Germinal center (tissue), 1 donor: Measurements from ENCODE around the gene ADAM8.
"Not testable (repeated sequence)": the region's sequence is repeated elsewhere in the genome, so short reads cannot be mapped to it uniquely, and the experiment has no call there.

Experiments
- DNase-seq: peaks from one replicate; pipeline ENCODE4 v3.0.0; 2012; ENCODE audit warnings: mixed read lengths, low spot score

Gene ADAM8

GRCh38 chr10:133230387-133231195 lies 46.1 kb downstream of the ADAM8 start:
- peak; percentile 64 for DNase-seq

- no peak for DNase-seq
These were observed 46.7 kb downstream of the ADAM8 start, which contains the start of gene UTF1 for GRCh38 chr10:133230044-133230361. UTF1 (plus strand) TSS chr10:133230217; CDS start chr10:133230289, 72 bp downstream.

DNA sequence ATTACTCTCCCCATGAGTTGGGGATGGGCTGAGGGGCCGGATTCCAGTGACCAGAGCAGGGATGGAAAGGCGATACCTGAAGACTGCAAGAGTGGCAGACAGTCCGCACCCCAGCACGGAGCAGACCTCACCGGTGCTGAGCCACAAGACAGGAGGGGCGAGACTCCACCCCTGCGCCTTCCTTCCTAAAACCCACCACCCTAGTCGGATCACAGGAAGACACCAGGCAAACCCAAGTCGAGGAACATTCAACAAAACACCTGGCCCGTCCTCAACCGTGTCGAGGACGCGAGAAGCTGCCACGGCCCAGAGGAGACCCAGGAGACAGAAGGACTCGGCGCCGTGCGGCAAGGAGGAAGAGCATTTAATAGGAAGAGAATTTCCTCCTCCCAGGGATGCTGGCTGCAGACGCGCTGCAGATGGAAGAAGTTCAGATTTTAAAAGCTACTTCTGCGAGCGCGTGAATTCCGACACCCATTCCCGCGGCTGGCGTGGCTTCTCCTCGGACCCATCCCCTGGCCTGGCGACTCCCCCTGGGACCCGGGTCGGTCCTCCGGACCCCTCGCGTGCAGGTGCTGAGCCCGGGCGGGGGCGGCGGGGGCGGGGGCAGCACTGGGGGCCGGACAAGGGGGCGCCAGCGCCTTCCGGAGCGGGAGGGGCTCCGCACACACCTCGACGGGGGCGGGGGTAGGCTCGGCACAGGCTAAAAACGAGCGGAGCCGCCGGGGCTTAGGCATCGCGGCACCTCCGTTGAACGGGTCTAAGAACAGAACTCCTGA lies 47.2 kb downstream of the ADAM8 start:
- no peak for DNase-seq

DNA sequence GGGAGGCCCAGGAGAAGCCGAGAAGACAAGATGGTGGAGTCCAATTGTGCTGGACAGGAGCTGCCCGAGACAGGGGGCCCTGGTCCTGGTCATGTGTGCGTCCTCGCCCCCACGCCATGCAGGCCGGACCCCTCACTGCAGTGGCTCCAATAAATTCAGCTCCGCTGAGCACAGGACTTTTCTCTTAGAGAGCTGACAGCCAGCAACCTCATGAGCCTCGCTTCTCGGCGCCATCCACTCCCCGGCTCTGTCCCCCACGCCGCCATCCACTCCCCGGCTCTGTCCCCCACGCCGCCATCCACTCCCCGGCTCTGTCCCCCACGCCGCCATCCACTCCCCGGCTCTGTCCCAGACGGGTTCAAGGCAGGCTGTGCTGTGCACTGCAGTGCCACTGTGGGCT lies 49.4 kb downstream of the ADAM8 start:
- DNase-seq = no peak

DNA sequence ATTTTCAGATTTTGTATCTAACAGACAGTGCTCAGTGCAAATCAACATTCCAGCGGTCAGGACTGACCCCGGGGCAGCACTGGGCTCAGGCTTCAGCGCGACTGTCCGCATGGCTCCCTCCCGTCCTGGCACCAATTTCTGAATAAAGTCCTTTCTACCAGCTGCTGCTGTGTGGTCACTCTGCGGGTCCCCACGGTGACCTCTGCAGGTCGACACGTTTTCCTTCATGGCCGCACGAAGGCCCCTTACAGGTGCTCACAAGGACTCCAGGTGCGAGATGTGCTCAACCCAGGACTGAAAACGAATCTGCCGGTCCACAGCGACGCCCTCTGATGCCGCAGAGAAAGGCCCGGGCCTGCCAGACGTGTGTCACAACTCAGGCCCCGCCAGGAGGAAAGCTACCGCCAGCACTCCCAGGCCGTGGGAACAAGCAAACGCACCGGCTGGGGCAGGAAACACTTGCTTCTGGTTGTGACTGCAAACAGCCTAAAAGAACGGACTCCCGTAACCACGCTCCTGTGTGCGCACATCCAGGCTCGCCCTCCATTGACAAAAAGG lies 50.3 kb downstream of the ADAM8 start:
- no peak for DNase-seq

GRCh38 chr10:133225707-133226191 lies 50.9 kb downstream of the ADAM8 start:
- no peak for DNase-seq

DNA sequence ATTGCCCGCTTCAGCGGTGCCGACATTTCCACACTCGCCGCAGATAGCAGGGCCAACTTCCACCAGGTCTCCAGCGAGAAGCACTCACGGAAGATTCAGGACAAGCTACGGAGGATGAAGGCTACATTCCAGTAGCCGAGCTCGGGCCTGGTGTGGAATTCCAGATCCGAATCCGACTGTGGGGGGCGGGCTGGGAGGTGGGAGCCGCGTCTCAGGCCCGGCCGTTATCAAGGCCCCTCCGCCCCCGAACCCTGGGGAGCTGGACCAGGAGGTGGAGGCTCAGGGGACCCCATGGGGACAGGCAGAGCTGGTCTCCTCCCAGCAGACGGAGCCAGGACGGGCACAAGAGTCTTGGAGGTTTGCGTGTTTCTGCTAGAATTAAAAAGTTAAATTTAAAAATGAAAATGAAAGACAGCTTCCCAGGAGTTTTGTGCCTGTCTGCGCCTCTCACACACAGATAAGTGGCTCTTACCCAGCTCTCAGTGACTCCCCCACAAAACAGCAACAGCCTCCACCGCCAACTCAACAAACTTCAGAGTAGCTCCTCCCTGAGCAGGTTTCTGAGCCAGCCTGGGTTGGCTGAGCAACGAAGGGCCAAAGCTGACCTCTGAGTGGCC lies 51.8 kb downstream of the ADAM8 start:
- DNase-seq = no peak

GRCh38 chr10:133224076-133224475 lies 52.6 kb downstream of the ADAM8 start:
- no peak for DNase-seq

GRCh38 chr10:133221756-133222155 lies 54.9 kb downstream of the ADAM8 start:
- DNase-seq = not testable (repeated sequence)

- DNase-seq = no peak
These were observed 55.3 kb downstream of the ADAM8 start for GRCh38 chr10:133221331-133221730.

DNA sequence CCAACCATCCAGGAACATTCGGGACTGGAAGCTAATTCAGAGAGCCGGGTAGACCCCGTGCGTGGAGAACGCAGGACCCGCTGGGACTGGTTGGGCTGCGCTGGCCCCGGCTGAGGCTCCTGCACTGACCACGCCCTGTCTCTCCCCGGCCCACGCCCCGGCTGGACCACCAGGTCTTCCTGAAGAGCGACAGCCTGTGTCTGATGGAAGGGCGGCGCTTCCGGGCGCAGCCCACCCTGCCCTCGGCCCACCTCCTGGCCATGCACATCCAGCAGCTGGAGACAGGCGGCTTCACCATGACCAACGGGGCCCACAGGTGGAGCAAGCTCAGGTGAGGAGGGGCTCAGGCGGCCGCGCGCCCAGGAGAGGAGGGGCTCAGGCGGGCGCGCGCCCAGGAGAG lies 56.9 kb downstream of the ADAM8 start:
- no peak for DNase-seq

GRCh38 chr10:133218891-133219290 lies 57.8 kb downstream of the ADAM8 start:
- no peak for DNase-seq

- no peak for DNase-seq
These were observed 58.7 kb downstream of the ADAM8 start for GRCh38 chr10:133217800-133218589.

DNA sequence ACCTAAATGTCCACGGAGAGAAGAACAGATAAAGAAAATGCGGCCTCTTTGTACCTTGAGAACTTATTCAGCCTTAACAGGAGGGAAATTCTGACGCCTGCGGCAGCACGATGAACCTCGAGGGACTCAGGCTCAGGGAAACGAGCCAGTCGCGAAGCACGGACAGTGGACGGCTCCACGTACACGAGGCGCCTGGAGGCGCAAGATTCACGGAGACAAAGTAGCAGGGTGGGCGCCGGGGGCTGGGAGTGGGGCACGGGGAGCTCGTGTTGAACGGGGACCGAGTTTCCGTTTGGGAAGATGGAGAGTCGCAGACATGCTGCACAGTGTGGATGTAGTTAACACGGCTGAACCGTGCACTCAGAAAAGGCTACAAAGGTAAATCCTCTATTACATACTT lies 59.9 kb downstream of the ADAM8 start:
- DNase-seq = no peak

DNA sequence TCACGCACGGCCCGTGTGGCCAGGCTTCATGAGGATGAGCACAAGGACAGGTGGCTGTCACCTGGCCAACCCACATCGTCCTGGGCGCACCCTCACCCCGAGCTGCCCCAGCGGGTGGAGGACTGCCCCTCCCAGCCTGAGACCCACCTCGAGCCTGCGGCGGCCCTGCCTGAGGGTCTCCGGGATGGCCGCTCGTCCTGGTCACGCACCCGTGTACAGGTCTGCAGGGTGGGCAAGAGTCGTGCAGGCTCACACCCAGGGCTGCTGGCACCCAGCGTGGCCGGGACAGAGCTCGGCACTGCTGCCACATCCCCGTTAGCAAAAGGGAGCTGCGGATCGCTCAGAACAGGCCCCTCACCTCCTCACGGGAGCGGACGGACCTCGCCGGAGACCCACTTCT lies 61.1 kb downstream of the ADAM8 start:
- DNase-seq = no peak

DNA sequence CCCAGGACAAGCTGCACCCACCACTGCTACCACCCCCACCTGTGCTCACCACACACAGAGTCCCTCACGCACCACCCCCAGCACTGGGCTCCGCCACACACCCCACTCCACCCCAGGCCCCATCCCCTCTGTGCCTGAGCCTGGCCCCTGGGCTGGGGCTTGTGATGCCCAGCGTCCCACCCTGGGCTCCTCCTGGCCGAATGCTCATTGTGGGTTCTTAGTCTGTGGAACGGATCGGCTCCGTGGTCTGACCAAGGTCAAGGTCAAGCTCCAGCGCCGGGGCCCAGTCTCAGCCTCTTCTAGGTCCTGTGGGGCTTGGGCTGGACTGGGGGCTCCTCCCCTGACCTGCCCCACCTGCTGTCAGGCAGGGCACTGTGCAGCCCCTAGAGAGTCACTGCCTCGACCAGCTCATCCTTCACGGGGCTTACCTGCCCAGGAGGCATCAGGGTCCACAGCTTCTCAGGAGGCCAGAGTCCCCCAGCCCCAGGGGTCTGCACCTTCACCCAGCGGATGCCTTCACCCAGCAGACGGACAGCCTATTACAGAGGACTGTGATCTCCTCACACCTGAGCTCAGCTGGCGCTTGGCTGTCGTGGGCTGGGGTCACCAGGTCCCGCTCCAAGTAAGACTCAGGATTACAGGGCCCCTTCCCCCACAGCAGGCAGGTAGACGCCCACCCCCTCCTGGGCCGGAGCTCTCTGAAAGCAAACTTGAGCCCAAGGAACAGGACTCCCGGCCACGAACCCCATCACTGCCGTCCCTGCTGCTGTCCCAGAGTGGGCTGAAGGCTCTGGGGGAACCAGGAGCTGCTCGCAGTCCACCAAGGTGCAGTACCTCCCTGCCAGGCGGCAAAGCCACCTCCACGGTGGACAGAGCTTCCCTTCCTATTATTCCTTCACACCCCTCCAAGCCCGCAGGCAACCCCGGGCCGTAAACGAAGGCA lies 61.9 kb downstream of the ADAM8 start:
- DNase-seq = no peak

DNA sequence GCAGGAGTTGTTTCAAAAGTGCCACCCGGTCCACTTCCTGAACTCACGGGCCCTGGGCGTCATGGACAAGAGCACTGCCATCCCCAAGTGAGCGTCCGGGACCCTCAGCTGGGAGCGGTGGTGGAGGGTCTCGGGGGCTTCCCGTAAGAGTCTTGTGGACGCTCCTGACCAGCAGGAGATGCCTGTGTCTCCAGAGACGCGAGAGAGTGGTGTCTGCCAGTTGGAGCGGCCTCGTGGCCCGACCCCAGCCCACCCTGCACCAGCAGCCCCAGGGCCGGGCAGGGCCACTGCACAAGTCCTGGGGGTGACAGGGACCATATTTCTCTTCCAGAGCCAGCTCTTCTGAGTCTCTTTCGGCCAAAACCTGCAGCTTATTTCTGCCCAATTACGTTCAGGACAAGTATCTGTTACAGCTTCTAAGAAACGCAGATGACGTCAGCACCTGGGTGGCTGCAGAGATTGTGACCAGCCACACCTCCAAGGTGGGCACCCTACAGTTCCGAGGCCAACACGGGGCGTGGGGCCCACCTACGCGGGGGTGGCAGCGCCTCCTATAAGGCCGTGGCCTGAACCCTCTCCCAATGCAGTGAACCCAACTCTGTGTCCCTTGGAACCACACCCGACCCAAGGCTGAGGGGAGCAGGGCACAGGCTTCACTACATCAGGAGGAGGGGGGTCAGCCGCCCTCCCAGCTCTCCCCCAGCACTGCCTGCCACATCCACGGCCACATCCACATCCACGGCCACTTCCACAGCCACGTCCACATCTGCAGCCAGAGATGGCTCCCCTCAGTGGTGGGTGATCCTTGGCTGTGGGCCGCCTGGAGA lies 62.8 kb downstream of the ADAM8 start:
- DNase-seq = no peak

GRCh38 chr10:133212853-133213494 lies 63.7 kb downstream of the ADAM8 start:
- DNase-seq = no peak
